Karpas-422 (cell line): ENCODE measurements around the gene ENHO. TPM values are rescaled to one million over a fixed set of nuclear protein-coding genes. Genes with fewer than 3 reads are reported as not detected.

Experiments
- DNase-seq: peaks from one replicate; pipeline ENCODE4 v3.0.0-alpha.2; 2015
- H2AFZ ChIP-seq: fragments of 200-600 bp; sonication (generic); 2 replicates; pipeline ENCODE4 v1.6.1; 2014; ENCODE audit warnings: antibody characterized with exemption, low read length, mixed read lengths
- H3K27ac ChIP-seq: fragments of 200-600 bp; sonication (generic); 2 replicates; pipeline ENCODE4 v1.5.1; 2014; ENCODE audit warnings: mild to moderate bottlenecking, low read length, moderate library complexity
- H3K27me3 ChIP-seq: fragments of 200-600 bp; sonication (generic); 2 replicates; pipeline ENCODE4 v1.6.1; 2014; ENCODE audit warnings: low read length, mixed read lengths
- H3K36me3 ChIP-seq: fragments of 200-600 bp; sonication (generic); 2 replicates; pipeline ENCODE4 v1.6.1; 2014; ENCODE audit warnings: low read length, mixed read lengths; ENCODE audit not compliant: insufficient read depth
- H3K4me1 ChIP-seq: fragments of 200-600 bp; sonication (generic); 2 replicates; pipeline ENCODE4 v1.6.1; 2014; ENCODE audit warnings: mild to moderate bottlenecking, low read length, mixed read lengths
- H3K4me2 ChIP-seq: fragments of 200-600 bp; sonication (generic); 2 replicates; pipeline ENCODE4 v1.6.1; 2014; ENCODE audit warnings: low read length, low read depth, mild to moderate bottlenecking; ENCODE audit not compliant: poor library complexity, severe bottlenecking
- H3K4me3 ChIP-seq: fragments of 200-600 bp; sonication (generic); 2 replicates; pipeline ENCODE4 v1.5.1; 2014; ENCODE audit warnings: mild to moderate bottlenecking, antibody characterized with exemption, low read length, mixed read lengths
- H3K79me2 ChIP-seq: fragments of 200-600 bp; sonication (generic); 2 replicates; pipeline ENCODE4 v1.6.1; 2014; ENCODE audit warnings: mild to moderate bottlenecking, low read length, mixed read lengths
- H3K9ac ChIP-seq: fragments of 200-600 bp; sonication (generic); 2 replicates; pipeline ENCODE4 v1.6.0; 2014; ENCODE audit warnings: low read length
- H3K9me2 ChIP-seq: fragments of 200-600 bp; sonication (generic), shearing (Covaris generic); replicated peaks from 2 replicates; pipeline ENCODE4 v1.6.0; 2014; ENCODE audit warnings: mild to moderate bottlenecking, low read length, moderate library complexity; ENCODE audit not compliant: insufficient read depth
- H3K9me3 ChIP-seq: fragments of 300-700, 200-600 bp; sonication (generic); 2 replicates; pipeline ENCODE4 v1.6.1; 2014; ENCODE audit warnings: low read length, mixed read lengths
- H4K20me1 ChIP-seq: fragments of 200-600 bp; sonication (generic); 2 replicates; pipeline ENCODE4 v1.6.1; 2014; ENCODE audit warnings: mild to moderate bottlenecking, antibody characterized with exemption, low read length, low read depth; ENCODE audit not compliant: insufficient read depth
- total RNA-seq: library from RNA; depleted of rRNA; stranded (reverse); fragments of >200 nt; shearing (Covaris generic); gene quantifications from 2 replicates; pipeline ENCODE4 v1.2.3, GENCODE V29; 2014; ENCODE audit warnings: low replicate concordance

The ENHO gene
- total RNA-seq, 1 experiment from 2014 or later: 16.0 TPM

DNA sequence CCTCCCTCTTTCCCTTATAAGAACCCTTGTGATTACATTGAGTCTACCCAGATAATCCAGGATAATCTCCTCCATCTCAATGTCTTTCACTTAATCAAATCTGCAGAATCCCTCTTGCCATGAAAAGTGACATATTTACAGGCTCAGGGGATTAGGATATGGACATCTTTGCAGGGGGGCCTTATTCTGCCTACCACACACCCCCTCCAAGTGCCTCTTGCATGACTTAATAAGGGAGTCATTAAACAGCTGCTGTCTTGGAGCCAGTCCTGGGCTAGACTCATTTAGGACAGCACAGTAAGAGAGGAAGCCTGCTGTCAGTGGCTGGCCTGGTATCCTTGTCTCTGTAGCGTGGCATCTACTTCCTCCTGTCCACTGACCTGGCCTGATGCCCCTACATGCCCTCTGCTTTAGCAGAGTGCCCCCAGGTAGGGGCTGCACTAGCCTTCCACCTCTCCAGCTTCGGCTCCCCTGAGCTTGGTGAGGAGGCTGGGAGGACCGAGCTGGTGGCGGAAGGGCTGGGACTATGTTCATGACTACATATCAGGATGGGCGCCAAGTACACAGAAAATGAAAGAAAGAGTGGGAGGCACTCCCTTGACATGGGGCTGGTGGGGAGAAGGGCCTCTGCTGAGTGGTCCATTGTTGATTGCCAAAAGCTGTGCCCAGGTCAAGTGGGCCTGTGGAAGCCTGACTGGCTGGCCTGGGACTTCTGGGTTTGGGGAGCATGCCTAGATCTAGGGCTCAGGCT, 17.2 kb downstream of the ENHO start:
- Histone ChIP-seq H3K4me3 (no peak overlapping the region), H3K9ac (no peak overlapping the region), H3K4me1 (peaks cover 41% of the 10 kb centered on the region), H3K27me3 (no peaks in the 10 kb centered on the region), H4K20me1 (no peaks in the 10 kb centered on the region), H3K4me2 (no peak overlapping the region), H3K9me3 (no peaks in the 10 kb centered on the region), H3K36me3 (no peaks in the 10 kb centered on the region), H2AFZ (no peak overlapping the region), H3K79me2 (no peaks in the 10 kb centered on the region), H3K27ac (no peak overlapping the region), H3K9me2 (no peaks in the 10 kb centered on the region)
- DNase-seq: no peak

- Histone ChIP-seq H2AFZ (no peak overlapping the region), H3K4me1 (peaks cover 20% of the 10 kb centered on the region), H3K4me2 (no peak overlapping the region), H3K9ac (no peak overlapping the region), H3K79me2 (no peaks in the 10 kb centered on the region), H3K9me3 (no peaks in the 10 kb centered on the region), H3K4me3 (no peak overlapping the region), H3K9me2 (no peaks in the 10 kb centered on the region), H3K36me3 (no peaks in the 10 kb centered on the region), H3K27me3 (no peaks in the 10 kb centered on the region), H4K20me1 (no peaks in the 10 kb centered on the region), H3K27ac (no peak overlapping the region)
- no peak for DNase-seq
These were observed 19.4 kb downstream of the ENHO start for GRCh38 chr9:34503406-34503805.

DNA sequence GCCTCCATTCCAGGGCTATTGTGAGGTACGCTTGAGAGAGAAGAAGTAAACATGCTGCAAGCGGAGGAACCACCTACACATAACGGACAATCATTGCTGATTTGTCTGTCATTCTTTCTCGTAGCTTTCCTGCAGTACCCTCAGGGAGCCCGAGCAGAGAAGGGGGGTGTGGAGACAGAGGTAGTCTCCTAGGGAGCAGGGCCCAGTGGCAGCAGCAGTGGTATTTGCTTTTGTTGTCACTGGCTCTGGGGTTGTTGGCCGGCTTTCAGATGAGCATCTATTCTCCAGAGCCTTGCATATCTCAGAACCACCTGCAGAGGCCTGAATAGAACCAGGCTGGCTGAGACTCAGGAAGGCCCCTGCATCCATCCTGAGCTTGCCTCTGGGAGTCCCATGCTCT, 19.9 kb downstream of the ENHO start:
- Histone ChIP-seq H3K9me3 (no peaks in the 10 kb centered on the region), H2AFZ (no peak overlapping the region), H3K27me3 (no peaks in the 10 kb centered on the region), H3K79me2 (no peaks in the 10 kb centered on the region), H3K9me2 (no peaks in the 10 kb centered on the region), H4K20me1 (no peaks in the 10 kb centered on the region), H3K27ac (no peak overlapping the region), H3K4me2 (no peak overlapping the region), H3K4me1 (peaks cover 15% of the 10 kb centered on the region), H3K9ac (no peak overlapping the region), H3K36me3 (no peaks in the 10 kb centered on the region), H3K4me3 (no peak overlapping the region)
- no peak for DNase-seq

DNA sequence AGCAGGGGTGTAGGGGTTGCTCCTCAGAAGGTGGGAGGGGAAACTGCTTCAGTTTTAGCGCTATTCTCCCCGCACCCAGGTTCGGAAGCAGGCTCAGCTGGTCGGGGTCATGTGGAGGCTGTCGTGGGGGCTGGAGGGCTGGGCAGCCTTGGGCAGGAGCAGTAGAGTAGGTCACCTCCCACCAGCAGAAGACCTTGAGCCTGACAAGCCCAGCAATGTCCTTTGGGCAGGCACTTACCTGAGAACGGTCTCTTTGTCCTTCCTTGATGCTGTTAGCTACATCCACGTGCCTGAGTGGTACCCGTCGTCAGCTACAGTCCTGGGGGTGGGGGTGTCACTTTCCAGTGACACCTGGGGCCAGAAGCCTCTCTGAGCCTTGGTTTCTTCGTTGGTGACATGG, 20.3 kb downstream of the ENHO start:
- H3K9ac ChIP-seq: no peak overlapping the region
- H3K4me2 ChIP-seq: no peak overlapping the region
- H3K4me3 ChIP-seq: no peak overlapping the region

GRCh38 chr9:34501889-34502425, 20.8 kb downstream of the ENHO start:
- Histone ChIP-seq H3K4me1 (peaks cover 7% of the 10 kb centered on the region), H3K9me2 (no peaks in the 10 kb centered on the region), H3K79me2 (no peaks in the 10 kb centered on the region), H3K27me3 (no peaks in the 10 kb centered on the region), H3K9ac (no peak overlapping the region), H3K36me3 (no peaks in the 10 kb centered on the region), H3K4me2 (no peak overlapping the region), H3K27ac (no peak overlapping the region), H4K20me1 (no peaks in the 10 kb centered on the region), H2AFZ (no peak overlapping the region), H3K9me3 (no peaks in the 10 kb centered on the region), H3K4me3 (no peak overlapping the region)
- DNase-seq: no peak

More for the DNA sequence above, 20.3 kb downstream of the ENHO start:
- no peak overlapping the region for H2AFZ ChIP-seq
- no peaks in the 10 kb centered on the region for H4K20me1 ChIP-seq
- H3K27ac ChIP-seq: no peak overlapping the region
- H3K9me2 ChIP-seq: no peaks in the 10 kb centered on the region
- no peak for DNase-seq
- H3K79me2 ChIP-seq: no peaks in the 10 kb centered on the region
- no peaks in the 10 kb centered on the region for H3K27me3 ChIP-seq
- no peaks in the 10 kb centered on the region for H3K36me3 ChIP-seq
- no peaks in the 10 kb centered on the region for H3K9me3 ChIP-seq
- H3K4me1 ChIP-seq: peaks cover 11% of the 10 kb centered on the region

DNA sequence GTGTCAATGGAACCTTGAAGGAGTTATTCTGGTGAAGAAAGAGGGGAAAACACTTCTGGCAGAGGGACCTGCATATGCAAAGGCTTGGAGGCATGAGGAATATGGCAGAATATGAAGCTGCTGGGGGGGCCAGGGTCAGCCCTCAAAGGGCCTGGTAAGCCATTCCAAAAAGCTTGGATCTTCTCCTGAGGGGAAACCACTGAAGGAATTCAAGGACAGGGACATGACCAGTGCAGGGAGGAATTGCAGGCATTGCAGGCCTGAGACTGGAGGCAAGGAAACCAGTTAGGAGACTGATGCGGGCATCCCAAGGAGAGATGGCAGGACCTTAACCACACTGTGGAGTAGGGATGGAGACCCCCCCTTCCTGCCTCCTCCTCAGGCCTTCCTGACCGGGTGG, 21.4 kb downstream of the ENHO start:
- Histone ChIP-seq H3K9me3 (no peaks in the 10 kb centered on the region), H3K4me2 (no peak overlapping the region), H3K27ac (no peak overlapping the region), H3K4me1 (peaks cover 7% of the 10 kb centered on the region), H3K9me2 (no peaks in the 10 kb centered on the region), H3K36me3 (no peaks in the 10 kb centered on the region), H2AFZ (no peak overlapping the region), H3K9ac (no peak overlapping the region), H3K4me3 (no peak overlapping the region), H3K79me2 (no peaks in the 10 kb centered on the region), H4K20me1 (no peaks in the 10 kb centered on the region), H3K27me3 (no peaks in the 10 kb centered on the region)
- no peak for DNase-seq

DNA sequence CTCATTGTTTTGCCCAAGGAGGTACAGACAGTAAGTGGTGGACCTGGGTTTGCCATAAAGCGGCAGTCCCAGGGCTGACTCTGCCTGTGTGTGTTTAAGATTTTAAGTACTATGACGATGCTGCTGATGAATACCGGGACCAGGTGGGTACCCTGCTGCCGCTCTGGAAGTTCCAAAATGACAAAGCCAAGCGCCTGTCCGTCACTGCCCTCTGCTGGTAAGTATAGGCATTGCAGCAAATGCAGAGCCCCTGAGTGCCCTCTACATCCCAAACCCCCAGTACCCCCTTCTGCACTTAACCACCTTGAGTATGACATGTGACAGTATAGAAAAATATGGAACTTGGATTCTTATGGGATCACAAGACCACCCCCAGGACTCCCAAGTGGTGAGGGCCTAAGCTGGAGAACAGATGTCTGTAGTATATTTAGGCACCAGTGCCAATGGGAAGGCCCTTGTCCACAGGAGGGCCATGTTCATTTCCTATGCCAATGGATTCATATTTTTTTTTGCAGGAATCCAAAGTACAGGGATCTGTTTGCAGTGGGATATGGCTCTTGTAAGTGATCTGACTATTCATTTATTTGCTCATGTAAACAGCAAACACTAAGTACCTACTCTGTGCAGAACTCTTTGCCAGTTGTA, 22.0 kb downstream of the ENHO start:
- no peaks in the 10 kb centered on the region for H3K36me3 ChIP-seq
- no peaks in the 10 kb centered on the region for H3K79me2 ChIP-seq
- H4K20me1 ChIP-seq: no peaks in the 10 kb centered on the region
- no peak overlapping the region for H3K4me3 ChIP-seq
- H3K27me3 ChIP-seq: no peaks in the 10 kb centered on the region
- no peaks in the 10 kb centered on the region for H3K9me2 ChIP-seq
- H2AFZ ChIP-seq: no peak overlapping the region
- H3K4me1 ChIP-seq: peaks cover 7% of the 10 kb centered on the region
- H3K9me3 ChIP-seq: no peaks in the 10 kb centered on the region
- no peak overlapping the region for H3K4me2 ChIP-seq
- peak; percentile 90 for DNase-seq
- H3K27ac ChIP-seq: no peak overlapping the region
- no peak overlapping the region for H3K9ac ChIP-seq

DNA sequence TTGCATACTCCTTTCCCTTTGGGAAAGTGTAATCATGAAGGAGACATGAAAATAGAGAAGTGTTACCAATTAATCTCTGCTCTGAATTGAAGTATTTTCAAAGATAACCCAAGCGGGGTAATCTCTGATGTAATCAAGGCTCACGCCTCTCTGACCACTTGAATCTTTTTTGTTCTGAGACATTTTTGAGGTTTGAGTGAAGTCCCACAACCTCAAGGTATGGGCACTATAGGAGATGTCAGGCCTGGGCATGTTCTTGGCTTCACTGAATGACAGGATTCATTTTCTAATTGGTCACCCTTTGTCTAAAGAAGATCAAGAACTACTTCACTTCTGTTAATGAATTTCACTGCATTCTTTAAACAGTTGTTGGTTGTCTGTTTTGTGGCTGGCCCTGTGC, 23.7 kb downstream of the ENHO start:
- H3K4me2 ChIP-seq: no peak overlapping the region
- no peak overlapping the region for H3K4me3 ChIP-seq
- H3K27ac ChIP-seq: no peak overlapping the region
- no peak overlapping the region for H2AFZ ChIP-seq
- no peaks in the 10 kb centered on the region for H3K36me3 ChIP-seq
- no peaks in the 10 kb centered on the region for H4K20me1 ChIP-seq
- H3K79me2 ChIP-seq: no peaks in the 10 kb centered on the region
- peaks cover 7% of the 10 kb centered on the region for H3K4me1 ChIP-seq
- no peak for DNase-seq
- H3K27me3 ChIP-seq: no peaks in the 10 kb centered on the region
- H3K9me2 ChIP-seq: no peaks in the 10 kb centered on the region
- no peaks in the 10 kb centered on the region for H3K9me3 ChIP-seq
- no peak overlapping the region for H3K9ac ChIP-seq
